ENCODE measurements around the gene CRLF2. TPM values are rescaled to one million over a fixed set of nuclear protein-coding genes. Genes with fewer than 3 reads are reported as not detected.

Gene CRLF2
- total RNA-seq, 1 experiment from 2014 or later: not detected

DNA sequence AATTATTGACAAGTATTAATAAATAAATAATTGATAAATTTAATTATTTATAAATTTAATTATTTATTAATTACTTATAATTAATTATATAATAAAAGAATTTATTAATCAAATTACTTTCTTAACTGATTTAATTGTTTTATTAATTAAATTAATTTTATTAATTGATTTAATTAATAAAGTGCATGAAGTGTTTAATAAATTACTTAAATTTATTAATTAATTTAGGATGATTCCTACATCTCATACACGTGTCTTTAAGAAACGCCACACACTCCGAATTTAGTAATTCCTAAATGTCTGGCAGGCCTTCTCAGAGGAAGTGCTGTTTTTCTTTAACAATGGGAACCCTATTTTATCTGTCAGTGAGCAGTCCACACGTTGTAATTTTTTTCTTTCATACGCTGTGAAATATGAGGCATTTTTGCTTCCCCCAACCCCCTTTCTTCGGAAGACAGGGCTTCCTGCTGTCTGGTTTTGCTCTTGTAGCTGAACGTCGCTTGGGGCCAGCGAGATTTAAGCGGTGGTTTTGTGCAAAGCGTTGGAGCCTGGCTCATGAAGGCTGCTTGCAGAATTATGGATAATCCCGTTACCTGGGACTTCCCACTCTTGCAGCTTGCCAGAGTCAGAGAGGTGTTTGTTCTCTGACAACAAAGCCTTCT, 46.8 kb downstream of the CRLF2 start:
- no TSS peak for BruUV-seq (replicated peaks)
- no peak overlapping the region for H3K4me3 Mint-ChIP-seq (ENCODE audit: unreplicated experiment)
- CTCF ChIA-PET: no interaction called here
- POLR2A ChIA-PET: no interaction called here
- peaks cover 12% of the 10 kb centered on the region for H3K36me3 Mint-ChIP-seq (ENCODE audit: insufficient read depth, unreplicated experiment)
- TF ChIP-seq, protein P1, sequence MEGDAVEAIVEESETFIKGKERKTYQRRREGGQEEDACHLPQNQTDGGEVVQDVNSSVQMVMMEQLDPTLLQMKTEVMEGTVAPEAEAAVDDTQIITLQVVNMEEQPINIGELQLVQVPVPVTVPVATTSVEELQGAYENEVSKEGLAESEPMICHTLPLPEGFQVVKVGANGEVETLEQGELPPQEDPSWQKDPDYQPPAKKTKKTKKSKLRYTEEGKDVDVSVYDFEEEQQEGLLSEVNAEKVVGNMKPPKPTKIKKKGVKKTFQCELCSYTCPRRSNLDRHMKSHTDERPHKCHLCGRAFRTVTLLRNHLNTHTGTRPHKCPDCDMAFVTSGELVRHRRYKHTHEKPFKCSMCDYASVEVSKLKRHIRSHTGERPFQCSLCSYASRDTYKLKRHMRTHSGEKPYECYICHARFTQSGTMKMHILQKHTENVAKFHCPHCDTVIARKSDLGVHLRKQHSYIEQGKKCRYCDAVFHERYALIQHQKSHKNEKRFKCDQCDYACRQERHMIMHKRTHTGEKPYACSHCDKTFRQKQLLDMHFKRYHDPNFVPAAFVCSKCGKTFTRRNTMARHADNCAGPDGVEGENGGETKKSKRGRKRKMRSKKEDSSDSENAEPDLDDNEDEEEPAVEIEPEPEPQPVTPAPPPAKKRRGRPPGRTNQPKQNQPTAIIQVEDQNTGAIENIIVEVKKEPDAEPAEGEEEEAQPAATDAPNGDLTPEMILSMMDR (IDR thresholded peaks at IDR 0.05; ENCODE audit: unreplicated experiment): no peak
- no peak overlapping the region for H3K27ac Mint-ChIP-seq (ENCODE audit: low read depth, unreplicated experiment)
- intact Hi-C loops (cut with micrococcal nuclease): no loop called here
- peak; percentile 3 for DNase-seq (ENCODE audit: unreplicated experiment)
- peaks cover 6% of the 10 kb centered on the region for H3K4me1 Mint-ChIP-seq (ENCODE audit: insufficient read depth, unreplicated experiment)
- no peaks in the 10 kb centered on the region for H3K27me3 Mint-ChIP-seq (ENCODE audit: insufficient read depth, unreplicated experiment)
- H3K9me3 Mint-ChIP-seq (ENCODE audit: unreplicated experiment): peaks cover 33% of the 10 kb centered on the region

DNA sequence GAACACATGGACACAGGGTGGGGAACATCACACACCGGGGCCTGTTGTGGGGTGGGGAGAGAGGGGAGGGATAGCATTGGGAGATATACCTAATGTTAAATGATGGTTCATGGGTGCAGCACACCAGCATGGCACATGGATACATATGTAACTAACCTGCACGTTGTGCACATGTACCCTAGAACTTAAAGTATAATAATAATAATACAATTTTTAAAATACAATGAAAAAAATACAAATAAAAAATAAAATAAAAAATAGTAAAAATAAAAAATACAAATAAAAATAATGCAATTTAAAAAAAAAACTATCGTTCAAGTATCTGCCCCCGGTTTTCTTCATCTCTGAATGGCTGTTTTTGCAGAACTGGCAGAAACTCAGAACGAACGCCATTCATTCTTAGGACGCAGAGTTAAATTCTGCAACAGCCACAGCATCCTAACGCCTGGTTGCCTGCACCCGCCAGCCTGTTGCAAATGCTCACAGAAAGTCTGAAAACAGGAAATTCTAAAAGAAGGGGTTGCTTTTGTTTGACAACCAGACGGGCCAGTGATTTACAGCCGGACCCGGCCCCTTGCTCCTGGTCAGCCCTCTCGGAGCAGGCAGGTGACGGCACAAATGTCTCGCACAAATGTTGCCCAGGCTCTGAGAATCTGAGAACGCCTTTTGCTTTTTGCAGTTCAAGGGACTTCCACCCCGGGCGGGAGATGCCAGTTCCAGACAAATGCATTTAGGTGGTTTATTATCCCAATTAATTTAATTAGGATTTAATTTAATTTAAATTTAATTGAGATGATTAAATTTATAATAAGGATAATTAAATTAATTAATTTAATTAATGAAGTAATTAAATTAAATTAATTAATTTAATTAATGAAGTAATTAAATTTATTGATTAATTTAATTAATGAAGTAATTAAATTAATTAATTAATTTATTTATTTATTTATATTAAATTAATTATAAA, 47.8 kb downstream of the CRLF2 start:
- H3K4me1 Mint-ChIP-seq (ENCODE audit: insufficient read depth, unreplicated experiment): peaks cover 6% of the 10 kb centered on the region
- POLR2A ChIA-PET: no interaction called here
- no TSS peak for BruUV-seq (replicated peaks)
- no peak for DNase-seq (ENCODE audit: unreplicated experiment)
- CTCF ChIA-PET: no interaction called here
- no peak overlapping the region for H3K27ac Mint-ChIP-seq (ENCODE audit: low read depth, unreplicated experiment)
- H3K4me3 Mint-ChIP-seq (ENCODE audit: unreplicated experiment): no peak overlapping the region
- TF ChIP-seq, protein P1 (IDR thresholded peaks at IDR 0.05; ENCODE audit: unreplicated experiment): no peak
- intact Hi-C loops (cut with micrococcal nuclease): no loop called here
- H3K36me3 Mint-ChIP-seq (ENCODE audit: insufficient read depth, unreplicated experiment): peaks cover 13% of the 10 kb centered on the region
- no peaks in the 10 kb centered on the region for H3K27me3 Mint-ChIP-seq (ENCODE audit: insufficient read depth, unreplicated experiment)
- peaks cover 44% of the 10 kb centered on the region for H3K9me3 Mint-ChIP-seq (ENCODE audit: unreplicated experiment)

DNA sequence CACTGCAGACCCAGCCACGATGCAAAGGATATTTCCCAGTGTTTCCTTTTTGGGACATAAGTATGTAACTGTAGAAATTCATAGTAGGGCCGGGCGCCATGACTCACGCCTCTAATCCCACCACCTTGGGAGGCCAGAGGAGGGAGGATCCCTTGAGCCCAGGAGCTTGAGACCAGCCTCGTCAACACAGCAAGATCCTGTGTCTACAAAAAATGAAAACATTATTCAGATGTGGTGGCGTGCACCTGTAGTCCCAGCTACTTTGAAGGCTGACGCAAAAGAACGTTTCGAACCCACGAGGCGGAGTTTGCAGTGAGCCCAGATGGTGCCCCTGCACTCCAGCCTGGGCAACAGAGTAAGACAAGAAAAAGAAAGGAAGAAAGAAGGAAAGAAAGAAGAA, 49.2 kb downstream of the CRLF2 start:
- H3K9me3 Mint-ChIP-seq (ENCODE audit: unreplicated experiment): peaks cover 47% of the 10 kb centered on the region
- DNase-seq (ENCODE audit: unreplicated experiment): no peak
- H3K27me3 Mint-ChIP-seq (ENCODE audit: insufficient read depth, unreplicated experiment): no peaks in the 10 kb centered on the region
- H3K36me3 Mint-ChIP-seq (ENCODE audit: insufficient read depth, unreplicated experiment): peaks cover 18% of the 10 kb centered on the region
- TF ChIP-seq, protein P1 (IDR thresholded peaks at IDR 0.05; ENCODE audit: unreplicated experiment): no peak
- ChIA-PET CTCF (no interaction called here), POLR2A (no interaction called here)
- no peak overlapping the region for H3K4me3 Mint-ChIP-seq (ENCODE audit: unreplicated experiment)
- BruUV-seq (replicated peaks): no TSS peak
- no peak overlapping the region for H3K27ac Mint-ChIP-seq (ENCODE audit: low read depth, unreplicated experiment)
- H3K4me1 Mint-ChIP-seq (ENCODE audit: insufficient read depth, unreplicated experiment): peaks cover 4% of the 10 kb centered on the region
- intact Hi-C loops (cut with micrococcal nuclease): no loop called here

DNA sequence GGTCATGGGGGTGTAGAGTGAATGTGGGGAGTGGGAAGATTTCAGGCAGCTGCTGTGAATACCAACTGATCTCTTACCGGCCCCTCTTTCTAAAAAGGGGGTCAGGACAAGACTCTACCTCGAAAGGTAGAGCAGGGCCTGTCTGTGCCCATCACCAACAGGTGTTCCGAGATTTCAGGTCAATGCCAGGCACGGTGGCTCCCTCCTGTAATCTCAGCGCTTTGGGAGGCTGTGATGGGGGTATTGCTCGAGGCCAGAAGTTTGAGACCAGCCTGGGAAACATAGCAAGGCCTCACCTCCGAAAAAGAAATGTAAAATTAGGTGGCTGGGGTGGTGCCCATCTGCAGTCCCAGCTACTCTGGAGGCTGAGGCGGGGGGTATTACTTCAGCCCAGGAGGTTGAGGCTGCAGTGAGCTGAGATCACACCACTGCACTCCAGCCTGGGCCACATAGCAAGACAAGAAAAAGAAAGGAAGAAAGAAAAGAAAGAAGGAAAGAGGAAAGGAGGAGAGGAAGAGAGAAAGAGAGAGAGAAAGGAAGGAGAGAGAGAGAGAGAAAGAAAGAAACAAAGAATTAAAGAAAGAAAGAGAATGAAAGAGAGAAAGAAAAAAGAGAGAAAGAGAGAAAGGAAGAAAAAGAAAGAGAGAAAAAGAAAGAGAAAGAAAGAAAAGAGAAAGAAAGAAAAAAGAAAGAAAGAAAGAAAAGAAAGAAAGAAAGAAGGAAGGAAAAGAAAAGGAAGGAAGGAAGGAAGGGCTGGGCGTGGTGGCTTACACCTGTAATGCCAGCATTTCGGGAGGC, 50.1 kb downstream of the CRLF2 start:
- no peaks in the 10 kb centered on the region for H3K4me1 Mint-ChIP-seq (ENCODE audit: insufficient read depth, unreplicated experiment)
- no peak overlapping the region for H3K27ac Mint-ChIP-seq (ENCODE audit: low read depth, unreplicated experiment)
- intact Hi-C loops (cut with micrococcal nuclease): no loop called here
- BruUV-seq (replicated peaks): no TSS peak
- CTCF ChIA-PET: no interaction called here
- H3K36me3 Mint-ChIP-seq (ENCODE audit: insufficient read depth, unreplicated experiment): peaks cover 15% of the 10 kb centered on the region
- no peak overlapping the region for H3K4me3 Mint-ChIP-seq (ENCODE audit: unreplicated experiment)
- H3K9me3 Mint-ChIP-seq (ENCODE audit: unreplicated experiment): peaks cover 38% of the 10 kb centered on the region
- H3K27me3 Mint-ChIP-seq (ENCODE audit: insufficient read depth, unreplicated experiment): no peaks in the 10 kb centered on the region
- DNase-seq (ENCODE audit: unreplicated experiment): no peak
- TF ChIP-seq, protein P1 (IDR thresholded peaks at IDR 0.05; ENCODE audit: unreplicated experiment): no peak
- POLR2A ChIA-PET: no interaction called here

All from MCF 10A (cell line).